ENCODE data around the gene SHOC2. TPM values are rescaled to one million over a fixed set of nuclear protein-coding genes. Genes with fewer than 3 reads are reported as not detected.

The SHOC2 gene
- polyA plus RNA-seq, 3 donors from 2014 or later, result 52.6 to 68.8 (median 52.8) TPM

DNA sequence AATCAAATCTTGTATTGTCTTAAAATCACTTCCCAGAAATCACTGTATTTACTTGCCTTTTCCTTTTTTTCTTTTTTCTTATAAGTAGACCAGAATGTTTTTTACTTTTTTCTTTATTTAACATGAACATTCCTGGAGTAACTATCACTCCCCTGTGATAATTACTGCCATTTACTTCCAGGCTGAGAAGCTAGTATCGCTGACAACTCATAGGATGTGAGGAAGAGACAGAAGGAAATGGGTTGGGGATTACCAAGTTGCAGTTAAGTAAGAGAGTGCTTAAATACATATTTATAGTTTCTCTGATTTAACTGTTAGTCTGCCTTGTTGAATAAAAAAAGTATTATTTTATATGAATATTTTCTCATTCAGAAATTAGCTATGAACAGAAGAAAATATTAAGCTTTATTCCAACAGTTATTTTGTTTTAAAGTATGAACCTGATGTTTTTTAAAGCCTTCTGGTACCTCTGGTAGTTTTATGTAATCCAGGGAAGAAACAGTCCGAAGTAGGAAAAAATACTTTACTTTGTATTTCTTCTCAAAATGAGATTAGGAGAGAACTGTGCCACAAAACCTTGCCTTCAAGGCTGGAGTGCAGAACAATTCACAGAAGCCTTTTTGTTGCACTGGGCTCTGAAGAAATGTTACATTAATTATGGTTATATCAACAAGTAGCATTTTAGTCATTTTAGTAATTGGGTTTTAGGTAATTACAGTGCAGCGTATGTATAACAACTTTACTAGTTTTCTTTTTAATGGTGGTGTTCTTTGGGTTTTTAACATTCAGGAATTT, 72.8 kb downstream of the SHOC2 start:
- peak overlapping the region; percentile 62 to 76 (median 68) for H3K4me3 Mint-ChIP-seq

GRCh38 chr10:110993024-110993693, 73.8 kb downstream of the SHOC2 start:
- peak; percentile 27 to 56 (median 49) for DNase-seq
- H3K4me1 Mint-ChIP-seq, result peaks cover 26 to 62% of the 10 kb centered on the region in 2 donors
- peak overlapping the region in 5 of 6 donors; percentile 9 to 61 (median 30) for H3K27ac Mint-ChIP-seq
- peaks cover 0 to 2% (median 0%) of the 10 kb centered on the region in 3 donors for H3K27me3 Mint-ChIP-seq (ENCODE audit: low read depth in 3 of 3)
- H3K9me3 Mint-ChIP-seq, result no peaks in the 10 kb centered on the region
- peaks cover 3 to 19% (median 4%) of the 10 kb centered on the region in 3 donors for H3K36me3 Mint-ChIP-seq
- peak overlapping the region; percentile 62 to 76 (median 68) for H3K4me3 Mint-ChIP-seq

More for the DNA sequence above, 72.8 kb downstream of the SHOC2 start:
- DNase-seq, result no peak
- Mint-ChIP-seq H3K4me1 (peaks cover 24 to 59% of the 10 kb centered on the region in 2 donors), H3K36me3 (peaks cover 3 to 20% (median 4%) of the 10 kb centered on the region in 3 donors), H3K9me3 (no peaks in the 10 kb centered on the region), H3K27me3 (ENCODE audit: low read depth in 3 of 3) (peaks cover 0 to 2% (median 0%) of the 10 kb centered on the region in 3 donors), H3K27ac (peak overlapping the region in 5 of 6 donors; percentile 12 to 72 (median 57))

- Mint-ChIP-seq H3K9me3 (no peaks in the 10 kb centered on the region), H3K36me3 (peaks cover 0 to 12% (median 4%) of the 10 kb centered on the region in 3 donors), H3K4me1 (peaks cover 29 to 61% of the 10 kb centered on the region in 2 donors), H3K27ac (no peak overlapping the region), H3K4me3 (no peak overlapping the region), H3K27me3 (ENCODE audit: low read depth in 3 of 3) (no peaks in the 10 kb centered on the region)
- no peak for DNase-seq
Observed at GRCh38 chr10:110994406-110995086, 75.1 kb downstream of the SHOC2 start.

DNA sequence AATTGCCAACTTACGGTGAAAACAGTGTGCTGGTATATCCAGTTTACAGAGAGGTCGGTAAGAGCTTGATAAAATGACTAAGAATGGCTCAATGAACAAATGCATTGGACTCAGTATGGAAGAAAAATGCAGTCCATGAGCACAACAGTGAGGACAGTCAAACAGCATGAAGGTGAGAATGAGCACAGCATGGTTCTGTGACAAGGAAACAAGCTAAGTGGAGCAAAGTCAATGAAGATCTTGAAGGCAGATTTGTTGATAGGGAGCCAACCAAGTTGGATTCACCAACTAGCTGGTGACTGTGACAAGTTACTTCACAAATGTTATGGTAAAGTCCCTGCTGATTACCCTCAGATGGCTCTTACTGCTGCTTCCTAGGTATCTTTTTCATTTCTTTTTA, 75.9 kb downstream of the SHOC2 start:
- H3K27me3 Mint-ChIP-seq (ENCODE audit: low read depth in 3 of 3), result no peaks in the 10 kb centered on the region
- no peak overlapping the region for H3K4me3 Mint-ChIP-seq
- peaks cover 29 to 56% of the 10 kb centered on the region in 2 donors for H3K4me1 Mint-ChIP-seq
- no peak overlapping the region for H3K27ac Mint-ChIP-seq
- peaks cover 0 to 9% (median 0%) of the 10 kb centered on the region in 3 donors for H3K36me3 Mint-ChIP-seq
- no peak for DNase-seq
- no peaks in the 10 kb centered on the region for H3K9me3 Mint-ChIP-seq

GRCh38 chr10:110996256-110996655, 76.9 kb downstream of the SHOC2 start:
- no peak for DNase-seq
- Mint-ChIP-seq H3K27ac (no peak overlapping the region), H3K4me3 (no peak overlapping the region), H3K27me3 (ENCODE audit: low read depth in 3 of 3) (no peaks in the 10 kb centered on the region), H3K9me3 (no peaks in the 10 kb centered on the region), H3K36me3 (peaks cover 0 to 4% (median 0%) of the 10 kb centered on the region in 3 donors), H3K4me1 (peaks cover 29 to 47% of the 10 kb centered on the region in 2 donors)

- no peak overlapping the region for H3K4me3 Mint-ChIP-seq
- H3K4me1 Mint-ChIP-seq, result peaks cover 0 to under 1% of the 10 kb centered on the region in 2 donors
- H3K27me3 Mint-ChIP-seq (ENCODE audit: low read depth in 3 of 3), result no peaks in the 10 kb centered on the region
- no peaks in the 10 kb centered on the region for H3K9me3 Mint-ChIP-seq
- H3K27ac Mint-ChIP-seq, result no peak overlapping the region
- H3K36me3 Mint-ChIP-seq, result peaks cover 0 to 25% (median 8%) of the 10 kb centered on the region in 3 donors
- DNase-seq, result no peak
Observed at GRCh38 chr10:111004016-111004415, 84.6 kb downstream of the SHOC2 start.

GRCh38 chr10:111007486-111007885, 88.1 kb downstream of the SHOC2 start:
- Mint-ChIP-seq H3K27ac (no peak overlapping the region), H3K4me1 (no peaks in the 10 kb centered on the region), H3K4me3 (no peak overlapping the region), H3K36me3 (peaks cover 4 to 38% (median 7%) of the 10 kb centered on the region in 3 donors), H3K9me3 (no peaks in the 10 kb centered on the region), H3K27me3 (ENCODE audit: low read depth in 3 of 3) (no peaks in the 10 kb centered on the region)
- no peak for DNase-seq

- Mint-ChIP-seq H3K4me3 (no peak overlapping the region), H3K9me3 (no peaks in the 10 kb centered on the region), H3K36me3 (peaks cover 12 to 42% (median 19%) of the 10 kb centered on the region in 3 donors), H3K27me3 (ENCODE audit: low read depth in 3 of 3) (peaks cover 0 to 2% (median 0%) of the 10 kb centered on the region in 3 donors), H3K27ac (peak overlapping the region in 1 of 6 donors; percentile 58), H3K4me1 (peaks cover 0 to 10% of the 10 kb centered on the region in 2 donors)
- DNase-seq, result no peak
Observed at GRCh38 chr10:111015181-111015580, 95.8 kb downstream of the SHOC2 start.

DNA sequence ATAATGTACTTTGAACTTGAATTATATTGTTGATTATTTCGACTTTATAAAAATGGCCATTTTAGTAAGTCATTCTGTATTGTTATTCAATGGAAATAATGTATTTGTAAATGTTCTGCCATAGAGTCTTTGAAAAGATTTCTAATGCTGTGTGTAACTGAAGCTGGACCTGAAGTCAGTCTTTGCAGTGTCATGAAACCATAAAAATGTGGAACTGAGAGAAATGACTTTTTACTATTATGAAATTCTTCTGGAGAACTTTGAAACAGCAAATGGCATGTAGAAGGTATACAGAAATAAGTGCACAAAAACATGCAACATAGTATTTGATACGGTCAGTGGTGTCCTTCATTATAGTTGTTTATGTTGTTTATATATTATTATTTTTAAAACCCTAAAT, 97.7 kb downstream of the SHOC2 start:
- H3K4me1 Mint-ChIP-seq, result peaks cover 0 to 10% of the 10 kb centered on the region in 2 donors
- H3K36me3 Mint-ChIP-seq, result peaks cover 15 to 51% (median 28%) of the 10 kb centered on the region in 3 donors
- no peak for DNase-seq
- no peaks in the 10 kb centered on the region for H3K9me3 Mint-ChIP-seq
- no peak overlapping the region for H3K4me3 Mint-ChIP-seq
- peaks cover 0 to 2% (median 0%) of the 10 kb centered on the region in 3 donors for H3K27me3 Mint-ChIP-seq (ENCODE audit: low read depth in 3 of 3)
- H3K27ac Mint-ChIP-seq, result no peak overlapping the region

- Mint-ChIP-seq H3K4me3 (no peak overlapping the region), H3K36me3 (peaks cover 23 to 52% (median 33%) of the 10 kb centered on the region in 3 donors), H3K27me3 (ENCODE audit: low read depth in 3 of 3) (peaks cover 0 to 2% (median 0%) of the 10 kb centered on the region in 3 donors), H3K4me1 (peaks cover 0 to 10% of the 10 kb centered on the region in 2 donors), H3K27ac (no peak overlapping the region), H3K9me3 (no peaks in the 10 kb centered on the region)
- no peak for DNase-seq
Observed at GRCh38 chr10:111018021-111018420, 98.6 kb downstream of the SHOC2 start.

GRCh38 chr10:111023060-111023459, 103.7 kb downstream of the SHOC2 start:
- Mint-ChIP-seq H3K4me1 (peaks cover 0 to 2% of the 10 kb centered on the region in 2 donors), H3K9me3 (peaks cover 0 to 4% (median 0%) of the 10 kb centered on the region in 6 donors), H3K4me3 (no peak overlapping the region), H3K27me3 (ENCODE audit: low read depth in 3 of 3) (no peaks in the 10 kb centered on the region), H3K27ac (no peak overlapping the region), H3K36me3 (peaks cover 25 to 50% (median 32%) of the 10 kb centered on the region in 3 donors)
- no peak for DNase-seq

GRCh38 chr10:111030042-111030750, 110.8 kb downstream of the SHOC2 start:
- H3K27me3 Mint-ChIP-seq (ENCODE audit: low read depth in 3 of 3), result peaks cover 0 to 2% (median 0%) of the 10 kb centered on the region in 3 donors
- H3K4me1 Mint-ChIP-seq, result peaks cover 9 to 22% of the 10 kb centered on the region in 2 donors
- H3K27ac Mint-ChIP-seq, result peak overlapping the region in 3 of 6 donors; percentile 2 to 78 (median 41)
- H3K36me3 Mint-ChIP-seq, result peaks cover 21 to 52% (median 31%) of the 10 kb centered on the region in 3 donors
- H3K4me3 Mint-ChIP-seq, result peak overlapping the region in 1 of 5 donors; percentile 1
- DNase-seq, result peak in 1 of 3 donors; percentile 6
- peaks cover 2 to 16% (median 13%) of the 10 kb centered on the region in 6 donors for H3K9me3 Mint-ChIP-seq
